ENCODE results near the gene SLC25A28.

The SLC25A28 gene

GRCh38 chr10:99564361-99564760, 55.9 kb downstream of the SLC25A28 start:
- ChIA-PET CTCF (interaction anchor here (1.1 to 1.3 kb wide), 2 partner anchors 14 to 146 kb away, joined by 3 read pairs; no protein-coding TSS in a partner anchor), POLR2A (interaction anchor here (0.5 kb wide), 1 partner anchor 1886 kb away, joined by 6 read pairs; no protein-coding TSS in a partner anchor)
- DNase-seq (ENCODE audit: extremely low spot score): no peak
- no peak for TF ChIP-seq CTCF (IDR thresholded peaks at IDR 0.05; ENCODE audit: control extremely low read depth, extremely low read depth, low read depth, missing control alignments)

- POLR2A ChIA-PET: no interaction called here
- DNase-seq (ENCODE audit: extremely low spot score): no peak
- no peak for TF ChIP-seq CTCF (IDR thresholded peaks at IDR 0.05; ENCODE audit: control extremely low read depth, extremely low read depth, low read depth, missing control alignments)
- CTCF ChIA-PET: interaction anchor here (7.3 kb wide), 1 partner anchor 49 kb away, joined by 55 read pairs; no protein-coding TSS in a partner anchor
Measured at GRCh38 chr10:99562631-99563030, 57.6 kb downstream of the SLC25A28 start.

All from GM10248 (cell line).